IMR-90 (cell line): ENCODE measurements around the gene TACR2. TPM values are rescaled to one million over a fixed set of nuclear protein-coding genes. Genes with fewer than 3 reads are reported as not detected.

Experiments
- ATAC-seq: fragments of 200-7000 bp; cut with Tn5 transposase; 2 replicates; pipeline ENCODE4 v1.9.1; 2020; ENCODE audit warnings: low read depth, mild to moderate bottlenecking, moderate library complexity
- BruUV-seq: library from RNA; stranded (reverse); fragments of 400-500 nt; replicated peaks from 2 replicates; lab custom pipeline; 2021; lab: Mats Ljungman, UMichigan
- CTCF ChIA-PET: fragments of 300-600 bp; formaldehyde crosslinking; extraction: SDS; loops from one replicate; lab custom pipeline; 2021; ENCODE audit warnings: antibody characterized with exemption; lab: Yijun Ruan, JAX
- POLR2A ChIA-PET: fragments of 300-600 bp; sonication (Branson Sonifier 250); formaldehyde crosslinking; loops from one replicate; lab custom pipeline; 2022; ENCODE audit warnings: antibody characterized with exemption; ENCODE audit not compliant: unreplicated experiment; lab: Charles Lee
- DNase-seq: peaks from one replicate; pipeline ENCODE4 v3.0.0; 2013
- H2AFZ ChIP-seq: replicated peaks from 2 replicates; pipeline ENCODE3; 2013; ENCODE audit warnings: low read length, mild to moderate bottlenecking; ENCODE audit not compliant: poor library complexity
- H2AK5ac ChIP-seq: 2 replicates; pipeline ENCODE4 v1.6.1; 2013; ENCODE audit warnings: low read depth, low read length, inconsistent platforms
- H2AK9ac ChIP-seq: replicated peaks from 2 replicates; pipeline ENCODE3; 2013; ENCODE audit warnings: mild to moderate bottlenecking, low read depth, low read length, moderate library complexity; ENCODE audit not compliant: poor library complexity
- H2BK120ac ChIP-seq: 2 replicates; pipeline ENCODE4 v1.6.1; 2013; ENCODE audit warnings: low read depth, low read length, inconsistent platforms
- H2BK15ac ChIP-seq: 3 replicates; pipeline ENCODE4 v1.6.1; 2013; ENCODE audit warnings: low read depth, low read length, inconsistent platforms
- H2BK20ac ChIP-seq: 2 replicates; pipeline ENCODE4 v1.6.1; 2013; ENCODE audit warnings: low read depth, mild to moderate bottlenecking, inconsistent platforms, low read length, moderate library complexity
- H2BK5ac ChIP-seq: 2 replicates; pipeline ENCODE4 v1.6.1; 2013; ENCODE audit warnings: mild to moderate bottlenecking, low read depth, low read length, inconsistent platforms; ENCODE audit not compliant: poor library complexity, severe bottlenecking
- H3K14ac ChIP-seq: replicated peaks from 2 replicates; pipeline ENCODE4 v1.6.1; 2013; ENCODE audit warnings: low read depth, low read length, inconsistent platforms
- H3K18ac ChIP-seq: 2 replicates; pipeline ENCODE4 v1.6.1; 2013; ENCODE audit warnings: low read depth, low read length, control low read depth
- H3K23ac ChIP-seq: 2 replicates; pipeline ENCODE4 v1.6.1; 2013; ENCODE audit warnings: low read depth, low read length, inconsistent platforms
- H3K27ac ChIP-seq: 2 replicates; pipeline ENCODE4 v1.5.1; 2013; ENCODE audit warnings: mild to moderate bottlenecking, control low read depth, low read length; ENCODE audit not compliant: insufficient read depth
- H3K27me3 ChIP-seq: 2 replicates; pipeline ENCODE4 v1.6.1; 2013; ENCODE audit warnings: low read length; ENCODE audit not compliant: control insufficient read depth, insufficient read depth
- H3K36me3 ChIP-seq: 2 replicates; pipeline ENCODE4 v1.6.1; 2013; ENCODE audit warnings: low read length, mixed read lengths; ENCODE audit not compliant: control insufficient read depth, insufficient read depth
- H3K4ac ChIP-seq: 2 replicates; pipeline ENCODE4 v1.6.1; 2013; ENCODE audit warnings: low read depth, low read length, inconsistent platforms
- H3K4me1 ChIP-seq: 2 replicates; pipeline ENCODE4 v1.6.1; 2013; ENCODE audit warnings: low read length, mixed read lengths; ENCODE audit not compliant: control insufficient read depth, insufficient read depth
- H3K4me2 ChIP-seq: 2 replicates; pipeline ENCODE4 v1.6.1; 2013; ENCODE audit warnings: low read depth, mild to moderate bottlenecking, control low read depth, low read length, moderate library complexity
- H3K4me3 ChIP-seq: 2 replicates; pipeline ENCODE4 v1.5.1; 2013; ENCODE audit warnings: low read depth, mild to moderate bottlenecking, control low read depth, low read length, moderate library complexity; ENCODE audit not compliant: insufficient read depth
- H3K56ac ChIP-seq: 2 replicates; pipeline ENCODE4 v1.6.1; 2013; ENCODE audit warnings: low read length, inconsistent platforms; ENCODE audit not compliant: insufficient read depth; ENCODE audit errors: extremely low read depth
- H3K79me1 ChIP-seq, 2 experiments: 2 replicates each; pipeline ENCODE4 v1.6.1; 2013; ENCODE audit warnings: low read length in 2 of 2, inconsistent platforms in 1 of 2, low read depth in 1 of 2
- H3K9ac ChIP-seq: 2 replicates; pipeline ENCODE4 v1.6.1; 2013; ENCODE audit warnings: low read depth, low read length, control low read depth
- H3K9me1 ChIP-seq: 2 replicates; pipeline ENCODE4 v1.6.1; 2013; ENCODE audit warnings: low read length, inconsistent platforms; ENCODE audit not compliant: insufficient read depth
- H3K9me3 ChIP-seq: 2 replicates; pipeline ENCODE4 v1.6.1; 2013; ENCODE audit warnings: low read length; ENCODE audit not compliant: control insufficient read depth, insufficient read depth
- H4K20me1 ChIP-seq: 2 replicates; pipeline ENCODE4 v1.6.1; 2013; ENCODE audit warnings: low read length, inconsistent platforms; ENCODE audit not compliant: insufficient read depth
- H4K5ac ChIP-seq: 2 replicates; pipeline ENCODE4 v1.6.1; 2013; ENCODE audit warnings: mild to moderate bottlenecking, low read depth, low read length, control low read depth
- H4K8ac ChIP-seq, 2 experiments: 2 replicates each; pipeline ENCODE4 v1.6.1; 2013; ENCODE audit warnings: low read depth in 2 of 2, low read length in 2 of 2, control low read depth in 1 of 2, inconsistent platforms in 1 of 2
- H4K91ac ChIP-seq: 2 replicates; pipeline ENCODE4 v1.6.1; 2013; ENCODE audit warnings: low read depth, low read length, inconsistent platforms; ENCODE audit not compliant: insufficient read depth
- FOS ChIP-seq: fragments of 150-350 bp; IDR thresholded peaks from 2 replicates; pipeline ENCODE4 v1.6.1; 2016; ENCODE audit warnings: low read depth, low read length
- MAZ ChIP-seq: IDR thresholded peaks from 2 replicates; pipeline ENCODE4 v1.6.1; 2012; ENCODE audit warnings: low read depth, mild to moderate bottlenecking, low read length, improper control_type of control experiment, moderate library complexity, borderline replicate concordance
- POLR2A ChIP-seq: IDR thresholded peaks from 2 replicates; pipeline ENCODE4 v1.6.1; 2012; ENCODE audit warnings: mild to moderate bottlenecking, low read depth, low read length
- RCOR1 ChIP-seq: IDR thresholded peaks from 2 replicates; pipeline ENCODE4 v1.6.1; 2012; ENCODE audit warnings: mild to moderate bottlenecking, low read length, improper control_type of control experiment; ENCODE audit not compliant: insufficient replicate concordance
- RFX5 ChIP-seq: IDR thresholded peaks from 2 replicates; pipeline ENCODE4 v1.8.0; 2012; ENCODE audit warnings: low read depth, mild to moderate bottlenecking, low read length, moderate library complexity
- WGBS, 2 experiments: methylation state at CpG; one replicate each; pipeline versions ENCODE4 v1.1.5 to v1.1.7; 2013; ENCODE audit warnings: missing lambda C conversion rate in 2 of 2; ENCODE audit not compliant: insufficient read length in 1 of 2; ENCODE audit errors: extremely low coverage in 2 of 2; 5-methylcytosine and 5-hydroxymethylcytosine counted together
- dilution Hi-C: fragments of 300-500 bp; cut with HindIII; formaldehyde crosslinking; loops from one replicate; pipeline ENCODE4 v1.14.3; 2018; ENCODE audit warnings: low sequenced_read_pairs; ENCODE audit not compliant: unreplicated experiment
- in situ Hi-C: fragments of 300-500 bp; cut with MboI; formaldehyde crosslinking; loops from 3 replicates; pipeline ENCODE4 v1.14.3; 2019; ENCODE audit warnings: low sequenced_read_pairs, inconsistent platforms, mixed read lengths
- intact Hi-C: fragments of 100-400 bp; cut with micrococcal nuclease; formaldehyde crosslinking; loops from 2 replicates; pipeline ENCODE4 v1.10.0; 2022
- polyA plus RNA-seq, 3 experiments: library from polyadenylated mRNA; depleted of rRNA; stranded (reverse); fragments of >200 nt; gene quantifications; 2 replicates each; pipeline ENCODE4 v1.2.3, GENCODE V29; 2012; ENCODE audit warnings: low replicate concordance in 1 of 3
- total RNA-seq: library from RNA; depleted of rRNA; stranded (reverse); fragments of >200 nt; gene quantifications from 2 replicates; pipeline ENCODE4 v1.2.3, GENCODE V29; 2012
- TF ChIP-seq, protein P1 (sequence below): fragments of 150-350 bp; IDR thresholded peaks from 2 replicates; pipeline ENCODE4 v1.6.1; 2016; ENCODE audit warnings: low read depth, mild to moderate bottlenecking, low read length, moderate library complexity, borderline replicate concordance
- TF ChIP-seq, protein P2 (sequence below): fragments of 150-350 bp; IDR thresholded peaks from 2 replicates; pipeline ENCODE4 v1.6.1; 2017; ENCODE audit warnings: mild to moderate bottlenecking, antibody characterized with exemption, low read length, low read depth

TACR2 gene
- total and polyA plus RNA-seq, 2 of the 4 experiments (the other 2 are of a cell fraction) = not detected

DNA sequence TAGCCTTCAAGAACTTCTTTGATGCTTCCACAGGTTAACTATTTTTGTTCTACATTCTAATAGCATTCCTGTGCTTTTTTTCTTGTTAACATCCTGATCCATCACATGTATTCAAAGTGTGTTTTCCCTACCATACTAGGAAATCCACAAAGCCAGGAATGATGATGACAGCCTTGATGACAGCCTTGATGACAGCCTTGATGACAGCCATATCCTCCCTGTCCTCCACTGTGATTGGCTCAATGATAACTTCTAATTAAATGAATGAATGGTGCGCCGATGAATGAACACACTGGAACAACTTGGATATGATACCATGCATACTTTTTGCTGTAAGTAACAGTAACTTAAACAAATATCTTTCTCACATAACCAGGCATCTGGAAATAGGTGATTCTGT is 8.3 kb upstream of the TACR2 start:
- intact Hi-C loops = loop anchor here (5.0 kb wide), 1 partner anchor 212 kb away; no protein-coding TSS in a partner anchor
- Histone ChIP-seq H2BK120ac (no peak overlapping the region), H2AK5ac (no peak overlapping the region), H4K20me1 (0 out of 2 replicates have a peak, but pooled peaks cover 4% of the 10 kb centered on the region), H3K9ac (no peak overlapping the region), H2BK20ac (no peak overlapping the region), H3K18ac (no peak overlapping the region), H3K4me2 (no peak overlapping the region), H3K23ac (no peak overlapping the region), H4K5ac (no peak overlapping the region), H2AFZ (no peak overlapping the region), H3K36me3 (no peaks in the 10 kb centered on the region), H3K27ac (no peak overlapping the region), H3K56ac (no peak overlapping the region), H4K91ac (no peak overlapping the region), H3K79me1 (no peaks in the 10 kb centered on the region), H3K9me1 (peaks cover 5% of the 10 kb centered on the region; the same call in 1 of the 2 replicates), H2BK5ac (no peak overlapping the region), H3K14ac (no peak overlapping the region), H3K27me3 (peaks cover 28% of the 10 kb centered on the region), H2BK15ac (no peak overlapping the region), H3K9me3 (no peaks in the 10 kb centered on the region), H4K8ac (no peak overlapping the region), H3K4me1 (peaks cover 5% of the 10 kb centered on the region; the same call in 1 of the 2 replicates), H2AK9ac (no peak overlapping the region), H3K4me3 (no peak overlapping the region), H3K4ac (no peak overlapping the region)
- ATAC-seq (no peak), DNase-seq (no peak)
- no TSS peak for BruUV-seq
- ChIA-PET POLR2A (no interaction called here), CTCF (interaction anchor here (1.1 to 1.2 kb wide), 2 partner anchors 84 to 90 kb away, joined by 3 read pairs; no protein-coding TSS in a partner anchor)
- in situ Hi-C loops = loop anchor here (5.0 to 10.0 kb wide), 2 partner anchors 77 to 210 kb away; partner anchors contain the start of gene FAM241B
- dilution Hi-C loops = no loop called here
- TF ChIP-seq, protein P1, sequence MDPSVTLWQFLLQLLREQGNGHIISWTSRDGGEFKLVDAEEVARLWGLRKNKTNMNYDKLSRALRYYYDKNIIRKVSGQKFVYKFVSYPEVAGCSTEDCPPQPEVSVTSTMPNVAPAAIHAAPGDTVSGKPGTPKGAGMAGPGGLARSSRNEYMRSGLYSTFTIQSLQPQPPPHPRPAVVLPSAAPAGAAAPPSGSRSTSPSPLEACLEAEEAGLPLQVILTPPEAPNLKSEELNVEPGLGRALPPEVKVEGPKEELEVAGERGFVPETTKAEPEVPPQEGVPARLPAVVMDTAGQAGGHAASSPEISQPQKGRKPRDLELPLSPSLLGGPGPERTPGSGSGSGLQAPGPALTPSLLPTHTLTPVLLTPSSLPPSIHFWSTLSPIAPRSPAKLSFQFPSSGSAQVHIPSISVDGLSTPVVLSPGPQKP = no peak
- TF ChIP-seq RFX5 (no peak), POLR2A (no peak), FOS (no peak), MAZ (no peak), RCOR1 (no peak)
- TF ChIP-seq, protein P2, sequence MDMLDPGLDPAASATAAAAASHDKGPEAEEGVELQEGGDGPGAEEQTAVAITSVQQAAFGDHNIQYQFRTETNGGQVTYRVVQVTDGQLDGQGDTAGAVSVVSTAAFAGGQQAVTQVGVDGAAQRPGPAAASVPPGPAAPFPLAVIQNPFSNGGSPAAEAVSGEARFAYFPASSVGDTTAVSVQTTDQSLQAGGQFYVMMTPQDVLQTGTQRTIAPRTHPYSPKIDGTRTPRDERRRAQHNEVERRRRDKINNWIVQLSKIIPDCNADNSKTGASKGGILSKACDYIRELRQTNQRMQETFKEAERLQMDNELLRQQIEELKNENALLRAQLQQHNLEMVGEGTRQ = no peak
- no CpG with 5 or more reads among the region's 2 CpGs for WGBS, 2 experiments
